ENCODE results near the gene FOXL2. TPM values are rescaled to one million over a fixed set of nuclear protein-coding genes. Genes with fewer than 3 reads are reported as not detected.

Gene FOXL2
- total and polyA plus RNA-seq, 2 of the 4 experiments (the other 2 are of a cell fraction) = 0.07 TPM; not detected in 1

- peaks cover 7% of the 10 kb centered on the region for H3K9me3 ChIP-seq (ENCODE audit: control insufficient read depth, insufficient read depth, low read length)
- no peak overlapping the region for H3K14ac ChIP-seq (replicated peaks; ENCODE audit: low read depth, low read length)
- H3K27ac ChIP-seq (ENCODE audit: insufficient read depth, low read length) = no peak overlapping the region
- H2BK15ac ChIP-seq (ENCODE audit: low read depth, low read length) = no peak overlapping the region
- H4K8ac ChIP-seq (ENCODE audit: low read depth in 2 of 2, low read length in 2 of 2) = no peak overlapping the region
- dilution Hi-C loops (cut with HindIII; ENCODE audit: low sequenced_read_pairs, unreplicated experiment) = no loop called here
- CTCF ChIA-PET = no interaction called here
- H3K79me1 ChIP-seq (ENCODE audit: low read depth in 1 of 2, low read length in 2 of 2) = no peaks in the 10 kb centered on the region
- POLR2A ChIA-PET (ENCODE audit: unreplicated experiment) = no interaction called here
- no peak overlapping the region for H3K56ac ChIP-seq (ENCODE audit: extremely low read depth, insufficient read depth, low read length)
- H4K5ac ChIP-seq (ENCODE audit: low read depth, low read length) = no peak overlapping the region
- H4K91ac ChIP-seq (ENCODE audit: insufficient read depth, low read depth, low read length) = no peak overlapping the region
- H3K36me3 ChIP-seq (ENCODE audit: control insufficient read depth, insufficient read depth, low read length) = no peaks in the 10 kb centered on the region
- no peak overlapping the region for H3K9ac ChIP-seq (ENCODE audit: low read depth, low read length)
- H3K4me1 ChIP-seq (ENCODE audit: control insufficient read depth, insufficient read depth, low read length) = peaks cover 2% of the 10 kb centered on the region; the same call in 1 of the 2 replicates
- intact Hi-C loops (cut with micrococcal nuclease) = no loop called here
- H2AFZ ChIP-seq (replicated peaks; ENCODE audit: low read length, poor library complexity) = no peak overlapping the region
- no peak for DNase-seq
- H3K27me3 ChIP-seq (ENCODE audit: control insufficient read depth, insufficient read depth, low read length) = peaks cover 97% of the 10 kb centered on the region
- H3K4me2 ChIP-seq (ENCODE audit: low read depth, low read length) = no peak overlapping the region
- H2BK20ac ChIP-seq (ENCODE audit: low read depth, low read length) = no peak overlapping the region
- no peak overlapping the region for H3K18ac ChIP-seq (ENCODE audit: low read depth, low read length)
- H2BK120ac ChIP-seq (ENCODE audit: low read depth, low read length) = no peak overlapping the region
- peaks cover 11% of the 10 kb centered on the region for H4K20me1 ChIP-seq (ENCODE audit: insufficient read depth, low read length)
- TF ChIP-seq RAD21 (IDR thresholded peaks at IDR 0.05; ENCODE audit: low read length) (no peak), SMC3 (IDR thresholded peaks at IDR 0.05; ENCODE audit: low read depth, low read length) (no peak), CHD1 (IDR thresholded peaks at IDR 0.05; ENCODE audit: low read depth, low read length) (no peak), RCOR1 (IDR thresholded peaks at IDR 0.05; ENCODE audit: insufficient replicate concordance, low read length) (no peak), BHLHE40 (IDR thresholded peaks at IDR 0.05; ENCODE audit: low read depth, low read length) (no peak), ELK1 (IDR thresholded peaks at IDR 0.05; ENCODE audit: borderline replicate concordance, low read depth, low read length) (no peak), USF2 (IDR thresholded peaks at IDR 0.05; ENCODE audit: low read depth, low read length) (no peak), POLR2A (IDR thresholded peaks at IDR 0.05; ENCODE audit: low read depth, low read length) (no peak), MXI1 (IDR thresholded peaks at IDR 0.05; ENCODE audit: borderline replicate concordance, low read depth, low read length) (no peak), CEBPB (IDR thresholded peaks at IDR 0.05; ENCODE audit: low read depth, low read length) (no peak), NFE2L2 (IDR thresholded peaks at IDR 0.05; ENCODE audit: low read depth, low read length) (no peak), FOS (IDR thresholded peaks at IDR 0.05; ENCODE audit: low read depth, low read length) (no peak), MAZ (IDR thresholded peaks at IDR 0.05; ENCODE audit: borderline replicate concordance, low read depth, low read length) (no peak), RFX5 (IDR thresholded peaks at IDR 0.05; ENCODE audit: low read depth, low read length) (no peak), CTCF (conservative IDR thresholded peaks at IDR 0.05; ENCODE audit: low read depth, low read length) (no peak), MAFK (IDR thresholded peaks at IDR 0.05; ENCODE audit: low read depth, low read length) (no peak)
- WGBS, 2 experiments (ENCODE audit: extremely low coverage in 2 of 2, insufficient read length in 1 of 2) = 37% methylated on average over 6 of the region's 25 CpGs; no CpG with 5 or more reads in 1 of the 2 experiments
- no TSS peak for BruUV-seq (replicated peaks)
- H3K23ac ChIP-seq (ENCODE audit: low read depth, low read length) = no peak overlapping the region
- H3K4me3 ChIP-seq (ENCODE audit: insufficient read depth, low read depth, low read length) = no peak overlapping the region
- H3K4ac ChIP-seq (ENCODE audit: low read depth, low read length) = no peak overlapping the region
- H2AK5ac ChIP-seq (ENCODE audit: low read depth, low read length) = no peak overlapping the region
- H2AK9ac ChIP-seq (replicated peaks; ENCODE audit: low read depth, low read length, poor library complexity) = no peak overlapping the region
- H3K9me1 ChIP-seq (ENCODE audit: insufficient read depth, low read length) = no peaks in the 10 kb centered on the region
- no peak for ATAC-seq (ENCODE audit: low read depth)
- in situ Hi-C loops (cut with MboI; ENCODE audit: low sequenced_read_pairs) = no loop called here
- no peak overlapping the region for H2BK5ac ChIP-seq (ENCODE audit: low read depth, low read length, poor library complexity, severe bottlenecking)
Observed at GRCh38 chr3:138942861-138943623, 3.9 kb downstream of the FOXL2 start.
